ENCODE data around the gene XCL1. TPM values are rescaled to one million over a fixed set of nuclear protein-coding genes. Genes with fewer than 3 reads are reported as not detected.

The XCL1 gene
- total and polyA plus RNA-seq, 2 of the 13 experiments (the other 11 are each of a cell fraction or from before 2014, with no cell fraction given): 2.5 to 7.6 TPM

DNA sequence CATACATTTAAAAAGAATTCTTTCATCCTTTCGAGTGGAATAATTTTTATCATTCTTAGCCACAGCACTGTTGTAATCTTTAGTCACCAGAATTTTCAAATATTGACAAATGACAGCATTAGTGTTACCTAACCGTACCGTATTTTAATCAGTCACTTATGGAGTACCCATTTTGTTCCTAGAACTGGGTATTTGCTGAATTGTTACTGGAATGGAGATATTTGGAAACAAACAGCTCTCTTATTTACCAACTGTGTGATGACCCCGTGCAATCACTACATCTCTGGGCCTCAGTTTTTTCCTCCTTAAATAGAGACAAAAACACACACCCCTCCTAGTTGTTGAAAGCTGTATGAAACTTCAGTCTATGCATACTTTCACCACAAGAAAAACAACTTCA, 24.7 kb upstream of the XCL1 start (continued):
- TF ChIP-seq, protein P1, sequence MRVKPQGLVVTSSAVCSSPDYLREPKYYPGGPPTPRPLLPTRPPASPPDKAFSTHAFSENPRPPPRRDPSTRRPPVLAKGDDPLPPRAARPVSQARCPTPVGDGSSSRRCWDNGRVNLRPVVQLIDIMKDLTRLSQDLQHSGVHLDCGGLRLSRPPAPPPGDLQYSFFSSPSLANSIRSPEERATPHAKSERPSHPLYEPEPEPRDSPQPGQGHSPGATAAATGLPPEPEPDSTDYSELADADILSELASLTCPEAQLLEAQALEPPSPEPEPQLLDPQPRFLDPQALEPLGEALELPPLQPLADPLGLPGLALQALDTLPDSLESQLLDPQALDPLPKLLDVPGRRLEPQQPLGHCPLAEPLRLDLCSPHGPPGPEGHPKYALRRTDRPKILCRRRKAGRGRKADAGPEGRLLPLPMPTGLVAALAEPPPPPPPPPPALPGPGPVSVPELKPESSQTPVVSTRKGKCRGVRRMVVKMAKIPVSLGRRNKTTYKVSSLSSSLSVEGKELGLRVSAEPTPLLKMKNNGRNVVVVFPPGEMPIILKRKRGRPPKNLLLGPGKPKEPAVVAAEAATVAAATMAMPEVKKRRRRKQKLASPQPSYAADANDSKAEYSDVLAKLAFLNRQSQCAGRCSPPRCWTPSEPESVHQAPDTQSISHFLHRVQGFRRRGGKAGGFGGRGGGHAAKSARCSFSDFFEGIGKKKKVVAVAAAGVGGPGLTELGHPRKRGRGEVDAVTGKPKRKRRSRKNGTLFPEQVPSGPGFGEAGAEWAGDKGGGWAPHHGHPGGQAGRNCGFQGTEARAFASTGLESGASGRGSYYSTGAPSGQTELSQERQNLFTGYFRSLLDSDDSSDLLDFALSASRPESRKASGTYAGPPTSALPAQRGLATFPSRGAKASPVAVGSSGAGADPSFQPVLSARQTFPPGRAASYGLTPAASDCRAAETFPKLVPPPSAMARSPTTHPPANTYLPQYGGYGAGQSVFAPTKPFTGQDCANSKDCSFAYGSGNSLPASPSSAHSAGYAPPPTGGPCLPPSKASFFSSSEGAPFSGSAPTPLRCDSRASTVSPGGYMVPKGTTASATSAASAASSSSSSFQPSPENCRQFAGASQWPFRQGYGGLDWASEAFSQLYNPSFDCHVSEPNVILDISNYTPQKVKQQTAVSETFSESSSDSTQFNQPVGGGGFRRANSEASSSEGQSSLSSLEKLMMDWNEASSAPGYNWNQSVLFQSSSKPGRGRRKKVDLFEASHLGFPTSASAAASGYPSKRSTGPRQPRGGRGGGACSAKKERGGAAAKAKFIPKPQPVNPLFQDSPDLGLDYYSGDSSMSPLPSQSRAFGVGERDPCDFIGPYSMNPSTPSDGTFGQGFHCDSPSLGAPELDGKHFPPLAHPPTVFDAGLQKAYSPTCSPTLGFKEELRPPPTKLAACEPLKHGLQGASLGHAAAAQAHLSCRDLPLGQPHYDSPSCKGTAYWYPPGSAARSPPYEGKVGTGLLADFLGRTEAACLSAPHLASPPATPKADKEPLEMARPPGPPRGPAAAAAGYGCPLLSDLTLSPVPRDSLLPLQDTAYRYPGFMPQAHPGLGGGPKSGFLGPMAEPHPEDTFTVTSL (CRISPR knock-in tag; IDR thresholded peaks at IDR 0.05; ENCODE audit: borderline replicate concordance): peak; percentile 66; the same call in 1 of the 2 replicates
- TF ChIP-seq ZNF782 (CRISPR knock-in tag; IDR thresholded peaks at IDR 0.05; ENCODE audit: borderline replicate concordance): no peak
- TF ChIP-seq CCDC6 (CRISPR knock-in tag; IDR thresholded peaks at IDR 0.05): no peak
- TF ChIP-seq ZNF382 (CRISPR knock-in tag; IDR thresholded peaks at IDR 0.05; ENCODE audit: borderline replicate concordance): no peak
- peak; percentile 64; the same call in 1 of the 2 replicates for TF ChIP-seq NCOR1 (IDR thresholded peaks at IDR 0.05; ENCODE audit: borderline replicate concordance, low read length)
- TF ChIP-seq, protein P2, sequence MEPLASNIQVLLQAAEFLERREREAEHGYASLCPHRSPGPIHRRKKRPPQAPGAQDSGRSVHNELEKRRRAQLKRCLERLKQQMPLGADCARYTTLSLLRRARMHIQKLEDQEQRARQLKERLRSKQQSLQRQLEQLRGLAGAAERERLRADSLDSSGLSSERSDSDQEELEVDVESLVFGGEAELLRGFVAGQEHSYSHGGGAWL (CRISPR knock-in tag; IDR thresholded peaks at IDR 0.05): no peak
- no peak for TF ChIP-seq RORA (CRISPR knock-in tag; IDR thresholded peaks at IDR 0.05)
- TF ChIP-seq DMAP1 (CRISPR knock-in tag; IDR thresholded peaks at IDR 0.05): no peak
- TF ChIP-seq ZNF33B (CRISPR knock-in tag; IDR thresholded peaks at IDR 0.05): no peak
- TF ChIP-seq STAG1 (CRISPR knock-in tag; IDR thresholded peaks at IDR 0.05): no peak
- no peak for TF ChIP-seq HNRNPLL (IDR thresholded peaks at IDR 0.05; ENCODE audit: low read depth, low read length, poor library complexity, severe bottlenecking)
- no peak for TF ChIP-seq MTA3 (CRISPR knock-in tag; IDR thresholded peaks at IDR 0.05)
- TF ChIP-seq RBM39 (IDR thresholded peaks at IDR 0.05; ENCODE audit: low read depth, low read length, poor library complexity, severe bottlenecking): no peak
- TF ChIP-seq ZNF557 (CRISPR knock-in tag; IDR thresholded peaks at IDR 0.05): no peak
- TF ChIP-seq CBX1 (IDR thresholded peaks at IDR 0.05; ENCODE audit: low read depth): no peak
- no peak for TF ChIP-seq DR1 (CRISPR knock-in tag; IDR thresholded peaks at IDR 0.05)
- no peak for TF ChIP-seq SOX13 (IDR thresholded peaks at IDR 0.05)
- TF ChIP-seq SOX13 (CRISPR knock-in tag; conservative IDR thresholded peaks at IDR 0.05 in 1 of 2, IDR thresholded peaks at IDR 0.05 in 1 of 2): peak in 1 of 2 experiments; percentile 95; a peak in 2 of 4 replicates
- TF ChIP-seq, protein P3, sequence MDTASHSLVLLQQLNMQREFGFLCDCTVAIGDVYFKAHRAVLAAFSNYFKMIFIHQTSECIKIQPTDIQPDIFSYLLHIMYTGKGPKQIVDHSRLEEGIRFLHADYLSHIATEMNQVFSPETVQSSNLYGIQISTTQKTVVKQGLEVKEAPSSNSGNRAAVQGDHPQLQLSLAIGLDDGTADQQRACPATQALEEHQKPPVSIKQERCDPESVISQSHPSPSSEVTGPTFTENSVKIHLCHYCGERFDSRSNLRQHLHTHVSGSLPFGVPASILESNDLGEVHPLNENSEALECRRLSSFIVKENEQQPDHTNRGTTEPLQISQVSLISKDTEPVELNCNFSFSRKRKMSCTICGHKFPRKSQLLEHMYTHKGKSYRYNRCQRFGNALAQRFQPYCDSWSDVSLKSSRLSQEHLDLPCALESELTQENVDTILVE (CRISPR knock-in tag; IDR thresholded peaks at IDR 0.05): peak; percentile 81
- no peak for TF ChIP-seq ZFP37 (CRISPR knock-in tag; IDR thresholded peaks at IDR 0.05; ENCODE audit: borderline replicate concordance)
- TF ChIP-seq, protein P4, sequence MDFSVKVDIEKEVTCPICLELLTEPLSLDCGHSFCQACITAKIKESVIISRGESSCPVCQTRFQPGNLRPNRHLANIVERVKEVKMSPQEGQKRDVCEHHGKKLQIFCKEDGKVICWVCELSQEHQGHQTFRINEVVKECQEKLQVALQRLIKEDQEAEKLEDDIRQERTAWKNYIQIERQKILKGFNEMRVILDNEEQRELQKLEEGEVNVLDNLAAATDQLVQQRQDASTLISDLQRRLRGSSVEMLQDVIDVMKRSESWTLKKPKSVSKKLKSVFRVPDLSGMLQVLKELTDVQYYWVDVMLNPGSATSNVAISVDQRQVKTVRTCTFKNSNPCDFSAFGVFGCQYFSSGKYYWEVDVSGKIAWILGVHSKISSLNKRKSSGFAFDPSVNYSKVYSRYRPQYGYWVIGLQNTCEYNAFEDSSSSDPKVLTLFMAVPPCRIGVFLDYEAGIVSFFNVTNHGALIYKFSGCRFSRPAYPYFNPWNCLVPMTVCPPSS (IDR thresholded peaks at IDR 0.05): no peak
- TF ChIP-seq STAT5B (CRISPR knock-in tag; IDR thresholded peaks at IDR 0.05): no peak
- no peak for TF ChIP-seq ZNF660 (CRISPR knock-in tag; IDR thresholded peaks at IDR 0.05; ENCODE audit: borderline replicate concordance, low read depth)
- TF ChIP-seq POLR2AphosphoS2 (IDR thresholded peaks at IDR 0.05; ENCODE audit: low read depth, low read length): no peak
